Measurements from ENCODE around the gene HYDIN.

DNA sequence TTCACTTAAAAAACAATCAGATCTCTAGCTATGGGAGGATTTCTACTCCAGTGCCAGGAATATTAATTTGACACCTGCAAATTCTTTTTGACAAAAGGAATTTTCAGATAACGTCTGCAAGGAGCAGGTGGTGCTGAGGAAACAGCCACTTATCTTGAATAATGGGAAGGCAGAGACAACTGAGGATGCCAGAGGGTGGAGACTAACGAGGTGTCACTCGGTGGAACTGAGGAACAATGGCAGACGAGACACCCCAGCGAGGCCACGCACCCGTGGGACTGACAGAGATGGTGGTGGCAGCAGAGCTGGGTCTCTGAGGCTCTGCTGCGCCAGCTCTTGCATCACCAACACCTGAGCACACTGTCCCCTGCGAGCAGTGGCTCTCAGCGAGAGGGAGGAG is 471.7 kb downstream of the HYDIN start:
- TF ChIP-seq EP300 (IDR thresholded peaks at IDR 0.05) (no peak), MYC (IDR thresholded peaks at IDR 0.05; ENCODE audit: borderline replicate concordance, low read length) (no peak), CHD2 (IDR thresholded peaks at IDR 0.05; ENCODE audit: low read length, partially characterized antibody) (no peak)

Measured in A549 (cell line).